ENCODE measurements around the gene FUT8. TPM values are rescaled to one million over a fixed set of nuclear protein-coding genes. Genes with fewer than 3 reads are reported as not detected.

The FUT8 gene
- total RNA-seq, 1 donor from 2014 or later: 44.3 TPM

DNA sequence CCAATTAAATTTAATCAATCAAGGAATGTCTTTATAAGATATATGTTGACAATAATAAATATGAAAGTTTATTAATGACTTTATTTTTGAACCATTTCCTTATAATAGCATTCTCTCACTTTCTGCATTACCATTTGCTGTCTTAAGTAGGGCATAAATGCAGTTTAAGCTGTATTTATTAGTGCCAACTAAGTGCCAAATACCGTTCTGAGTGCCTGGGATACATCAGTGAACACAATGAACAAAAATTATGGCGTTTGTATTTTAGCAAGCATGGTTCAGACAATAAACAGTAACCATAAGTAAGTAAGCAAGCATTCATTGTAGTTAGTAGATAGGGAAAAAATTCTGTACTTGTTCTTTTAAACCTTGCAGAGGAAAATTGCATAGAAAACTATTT lies 145.8 kb downstream of the FUT8 start:
- no peak for DNase-seq (ENCODE audit: low read depth)
- H3K27me3 ChIP-seq (ENCODE audit: control insufficient read depth, insufficient read depth, low read length): no peaks in the 10 kb centered on the region
- H3K4me3 ChIP-seq (ENCODE audit: low read depth, low read length): no peak overlapping the region
- no peaks in the 10 kb centered on the region for H3K36me3 ChIP-seq (ENCODE audit: control insufficient read depth, insufficient read depth, low read length)
- TF ChIP-seq, protein P1, sequence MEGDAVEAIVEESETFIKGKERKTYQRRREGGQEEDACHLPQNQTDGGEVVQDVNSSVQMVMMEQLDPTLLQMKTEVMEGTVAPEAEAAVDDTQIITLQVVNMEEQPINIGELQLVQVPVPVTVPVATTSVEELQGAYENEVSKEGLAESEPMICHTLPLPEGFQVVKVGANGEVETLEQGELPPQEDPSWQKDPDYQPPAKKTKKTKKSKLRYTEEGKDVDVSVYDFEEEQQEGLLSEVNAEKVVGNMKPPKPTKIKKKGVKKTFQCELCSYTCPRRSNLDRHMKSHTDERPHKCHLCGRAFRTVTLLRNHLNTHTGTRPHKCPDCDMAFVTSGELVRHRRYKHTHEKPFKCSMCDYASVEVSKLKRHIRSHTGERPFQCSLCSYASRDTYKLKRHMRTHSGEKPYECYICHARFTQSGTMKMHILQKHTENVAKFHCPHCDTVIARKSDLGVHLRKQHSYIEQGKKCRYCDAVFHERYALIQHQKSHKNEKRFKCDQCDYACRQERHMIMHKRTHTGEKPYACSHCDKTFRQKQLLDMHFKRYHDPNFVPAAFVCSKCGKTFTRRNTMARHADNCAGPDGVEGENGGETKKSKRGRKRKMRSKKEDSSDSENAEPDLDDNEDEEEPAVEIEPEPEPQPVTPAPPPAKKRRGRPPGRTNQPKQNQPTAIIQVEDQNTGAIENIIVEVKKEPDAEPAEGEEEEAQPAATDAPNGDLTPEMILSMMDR (IDR thresholded peaks at IDR 0.05; ENCODE audit: insufficient read depth, low read length, poor library complexity, severe bottlenecking): no peak

DNA sequence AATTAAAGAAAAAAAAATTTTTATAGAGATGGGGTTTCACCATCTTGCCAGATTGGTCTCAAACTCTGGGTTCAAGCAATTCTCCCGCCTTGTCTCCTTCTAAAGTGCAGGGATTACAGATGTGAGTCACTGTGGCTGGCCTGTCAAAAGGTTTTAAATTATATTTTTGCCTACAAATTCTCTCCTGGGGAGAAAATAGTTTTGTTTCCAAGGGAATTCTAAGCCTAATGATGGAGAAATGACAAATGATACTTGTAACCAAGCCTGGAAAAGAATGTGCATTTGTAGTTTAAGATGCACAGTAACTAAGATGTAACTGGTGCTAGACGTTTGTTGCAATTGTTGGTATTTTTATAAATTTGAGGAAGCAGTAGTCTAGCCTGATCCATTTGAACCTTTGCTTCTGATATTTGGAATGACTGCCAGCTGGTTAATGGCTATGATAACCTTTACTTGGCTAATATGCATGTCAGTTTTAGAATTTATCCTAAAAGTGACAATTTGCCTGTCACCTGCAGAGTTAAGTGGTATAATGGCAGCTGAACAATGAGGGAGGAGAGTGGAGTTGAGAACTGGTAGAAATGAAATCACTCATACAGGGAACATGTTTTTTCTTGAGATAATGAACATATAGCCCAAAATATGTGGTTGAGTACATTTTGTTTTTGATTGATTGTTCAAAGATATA lies 148.0 kb downstream of the FUT8 start:
- no peaks in the 10 kb centered on the region for H3K27me3 ChIP-seq (ENCODE audit: control insufficient read depth, insufficient read depth, low read length)
- no peak overlapping the region for H3K4me3 ChIP-seq (ENCODE audit: low read depth, low read length)
- DNase-seq (ENCODE audit: low read depth): no peak
- no peaks in the 10 kb centered on the region for H3K36me3 ChIP-seq (ENCODE audit: control insufficient read depth, insufficient read depth, low read length)
- TF ChIP-seq, protein P1 (IDR thresholded peaks at IDR 0.05; ENCODE audit: insufficient read depth, low read length, poor library complexity, severe bottlenecking): no peak

DNA sequence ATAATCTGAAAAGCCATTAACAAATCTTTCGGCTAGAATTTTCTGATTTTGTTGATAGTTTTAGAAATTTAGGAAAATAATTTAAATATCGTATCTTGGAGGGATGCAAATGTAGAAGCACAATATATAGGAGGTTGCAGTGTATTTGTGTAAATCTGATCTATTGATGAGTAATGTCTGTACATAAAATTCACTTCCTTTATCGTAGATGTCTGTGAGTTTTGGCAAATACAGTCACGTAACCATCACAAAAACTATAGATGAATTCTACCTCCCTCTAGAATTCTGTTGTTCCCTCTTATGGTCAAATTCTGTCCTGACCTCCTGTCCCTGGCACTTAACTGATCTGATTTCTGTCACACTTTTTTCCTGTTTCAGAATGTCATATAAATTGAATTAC lies 151.8 kb downstream of the FUT8 start:
- TF ChIP-seq, protein P1 (IDR thresholded peaks at IDR 0.05; ENCODE audit: insufficient read depth, low read length, poor library complexity, severe bottlenecking): no peak
- no peaks in the 10 kb centered on the region for H3K27me3 ChIP-seq (ENCODE audit: control insufficient read depth, insufficient read depth, low read length)
- no peaks in the 10 kb centered on the region for H3K36me3 ChIP-seq (ENCODE audit: control insufficient read depth, insufficient read depth, low read length)
- no peak overlapping the region for H3K4me3 ChIP-seq (ENCODE audit: low read depth, low read length)
- no peak for DNase-seq (ENCODE audit: low read depth)

DNA sequence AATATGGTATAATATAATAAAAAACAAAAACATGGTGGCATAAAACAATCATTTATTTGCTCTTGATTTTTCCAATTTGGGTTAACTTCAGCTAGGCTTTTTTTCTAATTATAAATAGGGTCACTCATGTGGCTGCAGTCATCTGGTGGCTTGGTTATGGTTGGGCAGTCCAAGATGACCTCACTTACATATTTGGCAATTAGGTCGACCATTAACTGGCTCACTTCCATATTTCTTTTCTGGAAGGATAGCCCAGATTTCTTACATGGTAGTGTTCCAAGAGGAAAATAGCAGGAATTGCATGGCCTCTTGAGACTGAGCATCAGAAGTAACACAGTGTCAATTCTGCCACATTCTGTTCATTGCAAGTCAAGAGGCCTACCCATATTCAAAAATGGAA lies 153.4 kb downstream of the FUT8 start:
- no peak for DNase-seq (ENCODE audit: low read depth)
- TF ChIP-seq, protein P1 (IDR thresholded peaks at IDR 0.05; ENCODE audit: insufficient read depth, low read length, poor library complexity, severe bottlenecking): no peak
- Histone ChIP-seq H3K4me3 (ENCODE audit: low read depth, low read length) (no peak overlapping the region), H3K36me3 (ENCODE audit: control insufficient read depth, insufficient read depth, low read length) (no peaks in the 10 kb centered on the region), H3K27me3 (ENCODE audit: control insufficient read depth, insufficient read depth, low read length) (no peaks in the 10 kb centered on the region)

DNA sequence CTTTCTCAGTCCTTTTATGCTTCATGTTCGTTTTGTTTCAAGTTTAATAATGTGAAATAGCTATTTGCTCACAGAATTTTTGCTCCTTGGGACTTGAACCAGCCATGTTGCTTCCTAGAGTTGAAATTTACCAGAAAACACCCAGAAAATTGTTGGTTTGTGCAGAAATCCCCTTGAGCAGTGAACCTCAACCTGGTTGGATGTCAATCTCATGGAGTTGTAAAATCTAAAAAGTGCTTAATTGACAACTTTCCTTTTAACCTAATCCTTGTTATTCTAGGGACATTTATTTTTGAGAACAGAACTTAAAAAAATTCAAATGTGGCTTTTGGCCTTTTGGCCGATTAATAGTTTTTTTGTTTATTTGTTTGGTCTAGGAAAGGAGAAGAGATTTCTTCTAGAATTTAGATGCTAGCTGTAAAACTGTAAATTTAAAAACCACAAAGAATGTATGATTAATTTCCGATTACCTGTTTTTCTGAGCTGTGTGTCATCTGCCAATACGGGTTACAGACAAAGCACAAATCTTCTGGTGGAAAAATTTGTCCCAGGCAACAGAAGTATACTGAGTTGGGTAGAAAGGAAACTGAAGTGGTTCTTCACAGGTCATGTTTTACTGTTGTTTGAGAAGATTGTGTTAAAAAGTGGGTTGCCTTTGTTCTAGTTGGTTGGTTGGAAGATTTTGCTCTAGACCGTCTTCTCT lies 154.4 kb downstream of the FUT8 start:
- TF ChIP-seq, protein P1 (IDR thresholded peaks at IDR 0.05; ENCODE audit: insufficient read depth, low read length, poor library complexity, severe bottlenecking): no peak
- no peak for DNase-seq (ENCODE audit: low read depth)
- no peaks in the 10 kb centered on the region for H3K36me3 ChIP-seq (ENCODE audit: control insufficient read depth, insufficient read depth, low read length)
- H3K4me3 ChIP-seq (ENCODE audit: low read depth, low read length): no peak overlapping the region
- H3K27me3 ChIP-seq (ENCODE audit: control insufficient read depth, insufficient read depth, low read length): no peaks in the 10 kb centered on the region
